GM19468 (cell line): ENCODE measurements around the gene PNMT.

Source experiments
- ATAC-seq: cut with Tn5 transposase; IDR thresholded peaks from one replicate; pipeline ENCODE4 v1.9.1; 2021; ENCODE audit warnings: mild to moderate bottlenecking, moderate library complexity, moderate number of reproducible peaks; ENCODE audit not compliant: unreplicated experiment; ENCODE audit errors: extremely low read depth

PNMT gene

GRCh38 chr17:39651923-39652586 is 16.2 kb upstream of the PNMT start:
- no peak for ATAC-seq

- ATAC-seq, result no peak
These were observed 15.5 kb upstream of the PNMT start for GRCh38 chr17:39652587-39653315.

DNA sequence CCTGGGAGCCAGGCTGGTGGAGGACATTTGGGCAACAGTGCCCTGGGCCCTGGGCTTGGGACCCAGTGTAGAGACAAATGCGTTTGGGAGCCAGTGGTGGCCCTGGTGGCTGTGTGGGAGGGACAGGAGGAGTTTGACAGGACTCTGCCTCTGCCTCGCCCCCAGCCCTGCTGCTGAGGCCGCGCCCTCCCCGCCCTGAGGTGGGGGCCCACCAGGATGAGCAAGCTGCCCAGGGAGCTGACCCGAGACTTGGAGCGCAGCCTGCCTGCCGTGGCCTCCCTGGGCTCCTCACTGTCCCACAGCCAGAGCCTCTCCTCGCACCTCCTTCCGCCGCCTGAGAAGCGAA is 15.0 kb upstream of the PNMT start:
- no peak for ATAC-seq

DNA sequence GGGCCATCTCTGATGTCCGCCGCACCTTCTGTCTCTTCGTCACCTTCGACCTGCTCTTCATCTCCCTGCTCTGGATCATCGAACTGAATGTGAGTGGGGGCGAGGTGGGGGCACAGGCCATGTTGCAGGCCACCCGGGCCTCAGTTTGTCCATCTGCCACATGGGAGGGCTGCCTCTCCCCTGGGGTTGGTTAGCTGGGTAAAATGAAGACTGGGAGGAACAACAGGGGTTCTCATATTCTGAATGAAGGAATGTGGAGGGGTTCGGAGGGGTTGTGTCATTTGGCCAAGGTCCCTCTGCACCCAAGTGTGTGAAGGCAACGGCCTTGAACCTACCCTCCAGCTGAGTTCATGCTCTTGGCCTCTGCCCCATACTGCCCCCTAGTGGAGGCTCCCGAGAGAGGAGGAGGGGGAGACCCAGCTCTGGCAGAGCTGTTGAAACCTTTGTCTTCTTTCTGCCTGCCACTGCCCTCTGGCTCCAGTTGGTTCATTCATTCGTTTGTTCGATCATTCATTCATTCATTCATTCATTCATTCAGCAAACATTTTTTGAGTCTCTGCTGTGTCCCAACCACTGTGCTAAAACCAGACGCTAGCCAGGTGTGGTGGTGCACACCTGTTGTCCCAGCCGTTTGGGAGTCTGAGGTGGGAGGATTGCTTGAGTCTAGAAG is 14.5 kb upstream of the PNMT start:
- no peak for ATAC-seq

DNA sequence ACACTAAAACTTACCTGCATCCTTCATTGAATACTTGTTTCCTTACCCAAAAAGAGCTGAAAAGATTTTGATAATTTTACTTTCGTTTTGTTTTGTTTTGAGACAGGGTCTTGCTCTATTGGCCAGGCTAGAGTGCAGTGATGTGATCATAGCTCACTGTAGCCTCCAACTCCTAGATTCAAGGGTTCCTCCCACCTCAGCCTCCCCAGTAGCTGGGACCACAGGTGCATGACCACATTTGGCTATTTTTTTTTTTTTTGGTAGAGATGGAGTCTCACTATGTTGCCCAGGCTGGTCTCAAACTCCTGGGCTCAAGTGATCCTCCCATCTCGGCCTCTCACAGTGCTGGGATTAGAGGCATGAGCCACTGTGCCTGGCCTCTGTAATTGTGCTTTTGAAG is 13.1 kb upstream of the PNMT start:
- ATAC-seq, result no peak

DNA sequence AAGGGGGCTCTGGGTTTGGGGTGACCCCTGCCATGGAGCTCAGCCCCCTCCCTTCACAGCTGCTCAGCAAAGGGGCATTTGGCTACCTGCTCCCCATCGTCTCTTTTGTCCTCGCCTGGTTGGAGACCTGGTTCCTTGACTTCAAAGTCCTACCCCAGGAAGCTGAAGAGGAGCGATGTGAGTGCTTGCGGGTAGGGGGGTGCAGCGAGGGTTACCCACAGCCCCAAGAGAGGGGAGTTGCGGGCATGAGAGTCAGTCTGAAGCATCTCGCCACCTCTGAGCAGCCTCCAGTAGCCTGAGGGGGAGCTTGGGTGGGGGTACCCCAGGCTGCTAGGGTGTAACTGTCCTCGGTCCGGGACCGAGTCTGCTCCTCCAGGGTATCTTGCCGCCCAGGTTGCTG is 9.9 kb upstream of the PNMT start:
- no peak for ATAC-seq

DNA sequence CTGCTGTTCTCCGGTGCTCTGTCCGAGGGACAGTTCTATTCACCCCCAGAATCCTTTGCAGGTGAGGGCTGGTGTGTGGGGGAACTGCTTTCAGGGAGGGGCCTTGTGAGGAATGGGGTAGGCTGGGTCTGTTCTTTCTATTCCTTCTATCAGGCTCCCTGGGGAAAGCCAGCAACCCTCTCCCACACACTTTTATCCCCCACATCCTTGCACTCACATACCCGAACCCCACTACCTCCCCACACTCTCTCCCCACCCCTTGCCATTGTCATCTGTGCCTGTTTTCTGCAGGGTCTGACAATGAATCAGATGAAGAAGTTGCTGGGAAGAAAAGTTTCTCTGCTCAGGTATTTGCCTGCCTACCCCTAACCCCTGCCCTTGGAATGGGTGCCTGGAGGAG is 9.5 kb upstream of the PNMT start:
- ATAC-seq, result no peak

DNA sequence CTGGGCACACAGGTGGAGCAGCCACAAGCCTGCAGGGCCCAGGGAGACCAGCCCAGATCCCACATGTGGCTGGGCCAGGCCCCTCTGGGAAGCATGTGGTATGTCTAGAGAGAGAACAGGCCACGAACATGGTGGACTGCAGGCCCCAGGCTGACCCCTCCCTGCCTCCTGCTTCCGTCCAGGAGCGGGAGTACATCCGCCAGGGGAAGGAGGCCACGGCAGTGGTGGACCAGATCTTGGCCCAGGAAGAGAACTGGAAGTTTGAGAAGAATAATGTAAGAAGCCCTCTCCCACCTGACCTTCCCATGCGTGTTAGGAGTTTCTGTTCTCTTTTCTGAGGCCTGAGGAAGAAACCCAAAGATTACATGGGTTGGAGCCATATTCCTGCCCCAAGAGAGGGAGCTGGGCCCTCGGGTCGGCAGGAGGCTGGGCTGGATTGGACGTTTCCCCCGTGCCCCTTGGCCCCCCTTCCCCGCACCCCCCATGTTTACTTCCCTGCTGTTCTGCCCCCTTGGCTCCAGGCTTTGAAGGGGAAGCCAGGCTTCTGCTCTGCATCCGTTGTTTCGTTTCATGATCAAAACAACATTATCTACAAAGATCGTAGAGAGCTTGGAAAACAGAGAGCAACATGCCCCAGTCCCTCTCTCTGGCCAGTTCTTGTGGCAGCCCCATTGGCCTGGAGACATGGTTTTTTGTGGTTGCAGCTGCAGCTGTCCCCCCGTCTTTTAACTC is 8.8 kb upstream of the PNMT start:
- no peak for ATAC-seq

GRCh38 chr17:39660011-39660360 is 8.3 kb upstream of the PNMT start:
- ATAC-seq, result no peak

- ATAC-seq, result no peak
These were observed 7.6 kb upstream of the PNMT start for GRCh38 chr17:39660397-39661385.

DNA sequence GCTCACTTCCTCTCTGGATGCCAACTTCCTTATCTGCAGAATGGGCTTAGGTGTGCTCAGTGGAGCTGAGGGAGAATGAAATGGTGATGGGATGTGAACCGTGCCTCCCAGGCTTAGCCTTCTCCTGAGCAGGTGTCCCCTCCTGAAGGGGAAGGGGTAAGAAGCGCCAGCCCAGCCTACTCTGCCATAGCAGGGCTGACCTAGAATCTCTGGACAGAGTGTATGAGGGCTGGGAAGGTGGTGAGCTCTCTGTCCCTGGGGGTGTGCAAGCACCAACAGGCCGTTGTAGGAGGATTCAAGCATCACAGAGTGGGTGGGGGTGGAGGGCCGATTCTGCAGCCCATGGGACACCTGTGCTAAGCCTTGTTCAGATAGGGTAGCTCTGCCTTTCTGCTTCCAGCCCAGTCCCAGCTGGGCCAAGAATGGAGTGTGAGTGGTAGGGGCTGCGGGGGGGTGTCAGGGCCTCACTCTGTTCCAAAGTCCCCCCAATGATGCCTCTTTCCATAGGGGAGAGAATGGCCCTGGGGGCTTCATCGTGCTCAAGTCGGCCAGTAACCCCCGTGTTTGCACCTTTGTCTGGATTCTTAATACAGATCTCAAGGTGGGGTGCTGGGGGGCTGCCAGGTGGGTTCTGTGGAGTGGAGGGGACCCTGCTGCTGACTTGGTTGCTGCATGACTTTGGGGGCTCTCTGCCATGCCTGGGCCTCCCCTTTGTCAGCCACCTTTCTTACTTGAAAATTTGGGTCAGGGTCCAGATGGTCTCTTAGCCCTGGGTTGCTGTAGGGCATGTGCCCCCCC is 6.3 kb upstream of the PNMT start:
- no peak for ATAC-seq

DNA sequence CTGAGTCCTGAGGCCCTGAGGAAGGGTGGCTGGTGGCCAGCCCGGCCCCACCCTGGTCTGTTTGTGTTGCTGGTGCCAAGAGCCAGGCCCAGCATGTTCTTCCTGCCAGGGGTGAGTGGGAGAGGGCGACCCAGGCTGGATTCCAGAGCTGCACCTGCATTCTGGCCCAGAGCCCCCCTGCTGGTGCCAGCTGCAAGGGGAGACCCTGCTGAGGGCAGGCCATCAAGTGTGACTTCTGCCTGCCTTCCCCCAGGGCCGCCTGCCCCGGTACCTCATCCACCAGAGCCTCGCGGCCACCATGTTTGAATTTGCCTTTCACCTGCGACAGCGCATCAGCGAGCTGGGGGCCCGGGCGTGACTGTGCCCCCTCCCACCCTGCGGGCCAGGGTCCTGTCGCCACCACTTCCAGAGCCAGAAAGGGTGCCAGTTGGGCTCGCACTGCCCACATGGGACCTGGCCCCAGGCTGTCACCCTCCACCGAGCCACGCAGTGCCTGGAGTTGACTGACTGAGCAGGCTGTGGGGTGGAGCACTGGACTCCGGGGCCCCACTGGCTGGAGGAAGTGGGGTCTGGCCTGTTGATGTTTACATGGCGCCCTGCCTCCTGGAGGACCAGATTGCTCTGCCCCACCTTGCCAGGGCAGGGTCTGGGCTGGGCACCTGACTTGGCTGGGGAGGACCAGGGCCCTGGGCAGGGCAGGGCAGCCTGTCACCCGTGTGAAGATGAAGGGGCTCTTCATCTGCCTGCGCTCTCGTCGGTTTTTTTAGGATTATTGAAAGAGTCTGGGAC is 5.5 kb upstream of the PNMT start:
- ATAC-seq, result no peak

DNA sequence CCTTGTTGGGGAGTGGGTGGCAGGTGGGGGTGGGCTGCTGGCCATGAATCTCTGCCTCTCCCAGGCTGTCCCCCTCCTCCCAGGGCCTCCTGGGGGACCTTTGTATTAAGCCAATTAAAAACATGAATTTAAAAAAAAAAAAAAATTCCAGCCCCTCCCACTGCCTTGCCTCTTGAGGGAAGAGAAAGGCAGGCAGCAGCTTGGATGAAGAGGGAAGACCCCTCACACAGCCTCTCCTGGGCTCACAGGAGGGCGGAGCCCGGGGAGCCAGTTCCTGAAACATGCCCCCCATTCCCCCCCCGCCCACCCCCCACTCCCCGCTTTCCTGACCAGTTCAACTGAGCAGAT is 4.9 kb upstream of the PNMT start:
- ATAC-seq, result no peak

DNA sequence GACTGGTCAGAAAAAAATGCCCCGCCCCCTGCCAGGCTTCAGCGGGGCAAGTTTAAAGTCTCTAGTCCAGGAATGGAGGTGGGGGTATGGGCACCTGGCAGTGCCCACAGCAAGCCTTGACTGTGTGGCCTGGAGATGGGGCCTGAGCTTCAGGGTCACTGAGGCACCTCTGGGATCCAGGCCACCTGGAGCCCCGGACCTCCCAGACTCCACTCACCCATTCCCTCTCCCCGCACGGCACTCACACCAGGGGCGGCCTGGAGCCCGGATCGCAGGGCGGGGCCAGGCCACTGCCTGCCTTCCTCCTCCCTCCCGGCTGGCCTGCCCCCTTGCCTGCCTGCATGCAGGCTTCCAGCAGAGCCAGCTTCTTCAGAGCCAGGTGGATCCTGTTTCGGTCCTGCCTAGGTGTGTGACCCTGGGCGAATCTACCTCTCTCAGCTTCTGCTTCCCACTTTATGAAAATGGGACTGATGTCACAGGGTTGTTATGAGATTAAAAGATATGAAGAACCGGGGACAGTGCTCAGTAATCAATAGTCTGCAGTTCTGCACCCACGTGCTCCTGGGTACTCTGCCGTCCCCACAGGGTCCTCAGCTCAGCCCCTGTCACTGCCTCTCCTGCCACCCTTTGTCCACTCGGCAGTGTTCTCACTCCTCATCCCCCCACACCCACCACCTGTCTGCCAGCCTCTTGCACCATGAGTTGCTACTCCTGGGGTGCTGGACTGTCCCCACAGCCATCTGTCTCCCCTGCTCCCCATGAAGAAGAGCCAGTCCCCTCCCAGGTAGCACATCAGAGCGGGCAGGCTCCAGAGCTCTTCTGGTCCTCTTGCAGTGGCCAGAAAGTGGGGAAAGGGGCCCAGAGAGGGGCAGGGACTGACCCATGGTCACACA is 4.3 kb upstream of the PNMT start:
- ATAC-seq, result no peak

DNA sequence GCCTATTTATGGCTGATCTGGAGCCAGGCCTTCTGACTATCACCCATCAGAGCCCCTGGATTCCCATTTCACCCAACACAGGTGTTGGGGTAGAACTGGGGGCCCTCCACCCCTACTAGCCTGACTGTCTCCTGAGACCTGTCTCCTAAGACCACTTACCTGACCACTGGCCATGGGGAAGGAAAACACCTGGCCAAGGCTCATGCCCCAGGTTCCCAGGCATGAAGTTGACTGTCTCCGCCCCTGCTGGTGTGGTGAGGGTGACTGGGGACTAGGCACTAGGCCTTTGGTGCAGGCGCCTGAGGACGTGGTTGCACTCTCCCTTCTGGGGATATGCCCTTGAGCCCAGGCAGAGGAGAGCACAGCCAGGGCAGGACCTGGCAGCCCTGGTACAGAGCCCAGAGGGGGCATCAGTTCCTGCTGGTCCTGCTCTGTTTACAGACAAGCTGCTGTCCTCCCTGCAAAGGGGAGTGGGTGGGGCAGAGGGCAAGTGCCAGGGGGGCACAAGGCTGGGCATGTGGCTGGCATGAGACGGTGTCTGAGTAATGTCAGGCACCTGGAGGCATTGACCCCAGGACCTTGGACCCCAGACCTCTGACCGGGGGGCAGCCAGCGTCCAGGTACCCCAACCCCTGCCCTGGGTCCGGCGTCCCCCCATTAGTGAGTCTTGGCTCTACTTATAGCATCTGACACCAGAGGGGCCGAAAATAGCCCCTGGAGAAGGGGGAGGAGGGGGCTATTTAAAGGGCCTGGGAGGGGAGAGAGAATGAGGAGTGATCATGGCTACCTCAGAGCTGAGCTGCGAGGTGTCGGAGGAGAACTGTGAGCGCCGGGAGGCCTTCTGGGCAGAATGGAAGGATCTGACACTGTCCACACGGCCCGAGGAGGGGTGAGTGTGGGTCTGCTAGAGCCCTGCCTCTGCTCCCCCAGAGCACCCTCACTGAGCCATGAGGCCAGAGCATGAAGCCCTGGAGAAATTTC is 3.4 kb upstream of the PNMT start, which contains the start of gene TCAP:
Gene TCAP, plus strand, starts transcription at position 769 of the 981 bp plus-strand sequence. Its CDS starts 11 bp downstream, at position 780.
- ATAC-seq, result no peak

- no peak for ATAC-seq
These were observed 2.5 kb upstream of the PNMT start for GRCh38 chr17:39665642-39666224.
